MM.1S (cell line): ENCODE measurements around the gene STK17A.

Experiments used
- EZH2 ChIP-seq: fragments of 300-600 bp; sonication (generic); optimal IDR thresholded peaks from 2 replicates; pipeline ENCODE3; 2017; ENCODE audit warnings: low read depth, mild to moderate bottlenecking, antibody characterized with exemption, low read length, mixed read lengths
- EZH2phosphoT487 ChIP-seq: fragments of 300-600 bp; sonication (generic); IDR thresholded peaks from 2 replicates; pipeline ENCODE4 v1.6.1; 2018; ENCODE audit warnings: antibody characterized with exemption, low read length
- TF ChIP-seq, protein P1 (sequence below): fragments of 300-600 bp; sonication (generic); IDR thresholded peaks from 2 replicates; pipeline ENCODE4 v1.5.1; 2016; ENCODE audit warnings: antibody characterized with exemption, low read length, mixed read lengths

- TF ChIP-seq, protein P1, sequence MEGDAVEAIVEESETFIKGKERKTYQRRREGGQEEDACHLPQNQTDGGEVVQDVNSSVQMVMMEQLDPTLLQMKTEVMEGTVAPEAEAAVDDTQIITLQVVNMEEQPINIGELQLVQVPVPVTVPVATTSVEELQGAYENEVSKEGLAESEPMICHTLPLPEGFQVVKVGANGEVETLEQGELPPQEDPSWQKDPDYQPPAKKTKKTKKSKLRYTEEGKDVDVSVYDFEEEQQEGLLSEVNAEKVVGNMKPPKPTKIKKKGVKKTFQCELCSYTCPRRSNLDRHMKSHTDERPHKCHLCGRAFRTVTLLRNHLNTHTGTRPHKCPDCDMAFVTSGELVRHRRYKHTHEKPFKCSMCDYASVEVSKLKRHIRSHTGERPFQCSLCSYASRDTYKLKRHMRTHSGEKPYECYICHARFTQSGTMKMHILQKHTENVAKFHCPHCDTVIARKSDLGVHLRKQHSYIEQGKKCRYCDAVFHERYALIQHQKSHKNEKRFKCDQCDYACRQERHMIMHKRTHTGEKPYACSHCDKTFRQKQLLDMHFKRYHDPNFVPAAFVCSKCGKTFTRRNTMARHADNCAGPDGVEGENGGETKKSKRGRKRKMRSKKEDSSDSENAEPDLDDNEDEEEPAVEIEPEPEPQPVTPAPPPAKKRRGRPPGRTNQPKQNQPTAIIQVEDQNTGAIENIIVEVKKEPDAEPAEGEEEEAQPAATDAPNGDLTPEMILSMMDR = no peak
- no peak for TF ChIP-seq EZH2phosphoT487
- TF ChIP-seq EZH2 = no peak
These were observed 43.8 kb downstream of the STK17A start for GRCh38 chr7:43626695-43627094.
